Measurements from ENCODE around the gene MMP27.
"Not testable (repeated sequence)": the region's sequence is repeated elsewhere in the genome, so short reads cannot be mapped to it uniquely, and the experiment has no call there.

Gene MMP27, protein sequence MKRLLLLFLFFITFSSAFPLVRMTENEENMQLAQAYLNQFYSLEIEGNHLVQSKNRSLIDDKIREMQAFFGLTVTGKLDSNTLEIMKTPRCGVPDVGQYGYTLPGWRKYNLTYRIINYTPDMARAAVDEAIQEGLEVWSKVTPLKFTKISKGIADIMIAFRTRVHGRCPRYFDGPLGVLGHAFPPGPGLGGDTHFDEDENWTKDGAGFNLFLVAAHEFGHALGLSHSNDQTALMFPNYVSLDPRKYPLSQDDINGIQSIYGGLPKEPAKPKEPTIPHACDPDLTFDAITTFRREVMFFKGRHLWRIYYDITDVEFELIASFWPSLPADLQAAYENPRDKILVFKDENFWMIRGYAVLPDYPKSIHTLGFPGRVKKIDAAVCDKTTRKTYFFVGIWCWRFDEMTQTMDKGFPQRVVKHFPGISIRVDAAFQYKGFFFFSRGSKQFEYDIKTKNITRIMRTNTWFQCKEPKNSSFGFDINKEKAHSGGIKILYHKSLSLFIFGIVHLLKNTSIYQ

DNA sequence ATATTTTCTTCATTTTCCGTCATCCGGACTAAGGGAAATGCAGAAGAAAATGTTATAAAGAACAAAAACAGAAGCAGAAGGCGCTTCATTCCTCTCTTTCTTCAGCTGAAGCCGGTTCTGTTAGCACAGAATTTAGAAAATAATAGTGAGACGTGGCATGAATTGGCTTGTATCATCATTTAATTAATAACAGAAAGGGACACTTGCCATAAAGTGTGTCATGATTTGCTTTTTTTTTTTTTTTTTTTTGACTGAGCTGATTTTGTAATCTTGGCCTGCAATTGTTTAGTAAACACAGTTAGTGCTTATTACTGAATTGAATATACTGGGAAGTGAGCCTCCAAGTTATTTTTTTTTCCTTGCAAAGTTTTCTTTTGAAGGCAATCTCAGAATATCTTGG lies at the start of gene MMP27:
Gene MMP27 (minus strand): TSS at position 144 of the 400 bp plus-strand sequence. CDS start 55 bp downstream, at position 89.
- DNase-seq (ENCODE audit: low read depth in 2 of 2) = no peak

DNA sequence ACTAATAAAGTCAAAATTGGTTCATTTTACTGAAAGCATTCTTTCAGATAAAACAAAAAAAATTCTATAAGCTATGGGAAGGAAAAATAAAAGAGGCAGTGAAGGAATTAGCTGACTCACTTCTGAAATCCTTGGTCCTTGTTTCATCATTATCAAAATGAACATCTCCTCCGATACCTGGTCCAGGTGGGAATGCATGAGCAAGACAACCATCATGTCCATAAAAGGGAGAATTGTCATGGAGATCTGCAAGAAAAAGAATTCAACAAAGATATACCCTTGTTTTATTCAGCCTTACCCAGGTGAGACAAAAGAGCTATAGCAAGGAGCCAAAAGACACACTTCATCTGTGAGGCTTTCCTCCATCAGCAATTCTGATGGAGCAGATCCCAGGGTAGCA lies 47.7 kb upstream of the MMP27 start:
- no peak for DNase-seq (ENCODE audit: low read depth in 2 of 2)

DNA sequence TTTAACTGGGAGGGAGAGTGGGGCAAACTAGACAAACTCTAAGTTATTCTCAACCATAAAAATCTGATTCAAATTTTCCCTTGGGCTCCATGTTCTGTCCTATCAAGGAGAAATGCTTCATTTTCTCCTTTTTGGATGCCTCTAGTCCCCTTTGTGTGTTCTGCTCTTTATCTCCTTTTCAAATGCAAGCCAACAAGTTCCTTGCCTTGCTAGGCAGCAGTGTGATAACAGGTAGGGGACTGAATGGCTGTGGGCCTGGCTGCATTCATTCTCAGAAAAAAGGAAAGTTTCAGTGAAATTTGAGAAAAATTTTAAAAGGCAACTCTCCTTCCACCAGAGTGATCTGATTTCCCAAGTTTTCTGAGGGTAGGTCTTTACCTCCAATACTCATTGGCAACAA lies 46.1 kb upstream of the MMP27 start:
- no peak for DNase-seq (ENCODE audit: low read depth in 2 of 2)

DNA sequence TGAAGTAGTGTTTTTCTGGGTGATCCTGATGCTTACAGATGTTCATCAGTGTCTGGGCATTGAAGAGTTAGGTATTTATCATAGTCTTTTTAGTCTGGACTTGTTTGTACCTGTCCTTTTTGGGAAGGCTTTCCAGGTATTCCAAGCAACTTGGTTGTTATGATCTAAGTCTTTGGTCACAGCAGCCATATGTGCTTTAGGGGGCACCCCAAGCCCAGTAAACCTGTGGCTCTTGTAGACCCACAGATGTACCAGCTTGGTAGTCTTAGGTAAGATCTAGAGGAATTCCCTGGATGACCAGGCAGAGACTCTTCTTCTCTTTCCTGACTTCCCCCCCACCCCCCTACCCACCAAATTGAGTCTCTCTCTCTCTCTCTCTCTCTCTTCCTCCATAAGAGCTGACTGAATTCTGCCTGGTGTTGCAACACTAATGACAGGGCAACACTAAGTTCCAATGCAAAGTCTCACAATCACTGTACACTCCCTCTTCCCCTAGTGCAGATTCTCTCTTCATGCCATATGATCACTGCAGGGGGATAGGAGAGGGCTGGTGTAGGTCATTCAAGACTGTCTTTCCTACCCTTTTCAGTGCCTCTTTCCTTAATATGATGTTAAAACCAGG lies 43.6 kb upstream of the MMP27 start:
- no peak for DNase-seq (ENCODE audit: low read depth in 2 of 2)

DNA sequence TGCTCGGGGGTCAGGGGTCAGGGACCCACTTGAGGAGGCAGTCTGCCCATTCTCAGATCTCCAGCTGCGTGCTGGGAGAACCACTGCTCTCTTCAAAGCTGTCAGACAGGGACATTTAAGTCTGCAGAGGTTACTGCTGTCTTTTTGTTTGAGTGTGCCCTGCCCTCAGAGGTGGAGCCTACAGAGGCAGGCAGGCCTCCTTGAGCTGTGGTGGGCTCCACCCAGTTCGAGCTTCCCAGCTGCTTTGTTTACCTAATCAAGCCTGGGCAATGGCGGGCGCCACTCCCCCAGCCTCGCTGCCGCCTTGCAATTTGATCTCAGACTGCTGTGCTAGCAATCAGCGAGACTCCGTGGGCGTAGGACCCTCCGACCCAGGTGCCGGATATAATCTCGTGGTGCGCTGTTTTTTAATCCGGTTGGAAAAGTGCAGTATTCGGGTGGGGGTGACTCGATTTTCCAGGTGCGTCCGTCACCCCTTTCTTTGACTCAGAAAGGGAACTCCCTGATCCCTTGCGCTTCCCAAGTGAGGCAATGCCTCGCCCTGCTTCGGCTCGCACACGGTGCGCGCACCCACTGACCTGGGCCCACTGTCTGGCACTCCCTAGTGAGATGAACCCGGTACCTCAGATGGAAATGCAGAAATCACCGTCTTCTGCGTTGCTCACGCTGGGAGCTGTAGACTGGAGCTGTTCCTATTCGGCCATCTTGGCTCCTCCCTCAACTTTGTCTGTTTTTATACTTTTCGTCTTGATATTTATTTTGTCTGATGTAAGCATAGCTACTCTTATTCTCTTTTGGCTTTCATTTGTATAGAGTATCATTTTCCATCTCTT lies 41.4 kb upstream of the MMP27 start:
- DNase-seq (ENCODE audit: low read depth in 2 of 2) = not testable (repeated sequence)

DNA sequence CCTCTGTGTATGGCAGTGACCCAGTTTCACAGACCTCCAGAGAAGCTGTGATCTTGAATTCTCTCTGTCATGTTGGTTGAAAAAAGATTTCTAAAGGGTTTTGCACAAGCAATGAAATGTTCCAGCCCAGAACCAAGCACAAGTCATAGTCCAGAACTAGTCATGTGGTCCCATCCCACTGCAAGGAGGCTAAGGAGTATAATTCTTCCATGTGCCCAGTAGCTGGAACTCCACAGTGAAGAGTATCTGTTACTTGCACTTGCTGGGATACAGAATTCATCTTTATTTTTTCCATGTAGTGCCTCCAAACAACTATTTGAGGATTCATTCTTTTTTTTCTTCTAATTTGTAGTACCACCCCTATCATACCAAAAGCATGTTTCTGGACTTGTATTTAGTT lies 29.1 kb upstream of the MMP27 start:
- no peak for DNase-seq (ENCODE audit: low read depth in 2 of 2)

DNA sequence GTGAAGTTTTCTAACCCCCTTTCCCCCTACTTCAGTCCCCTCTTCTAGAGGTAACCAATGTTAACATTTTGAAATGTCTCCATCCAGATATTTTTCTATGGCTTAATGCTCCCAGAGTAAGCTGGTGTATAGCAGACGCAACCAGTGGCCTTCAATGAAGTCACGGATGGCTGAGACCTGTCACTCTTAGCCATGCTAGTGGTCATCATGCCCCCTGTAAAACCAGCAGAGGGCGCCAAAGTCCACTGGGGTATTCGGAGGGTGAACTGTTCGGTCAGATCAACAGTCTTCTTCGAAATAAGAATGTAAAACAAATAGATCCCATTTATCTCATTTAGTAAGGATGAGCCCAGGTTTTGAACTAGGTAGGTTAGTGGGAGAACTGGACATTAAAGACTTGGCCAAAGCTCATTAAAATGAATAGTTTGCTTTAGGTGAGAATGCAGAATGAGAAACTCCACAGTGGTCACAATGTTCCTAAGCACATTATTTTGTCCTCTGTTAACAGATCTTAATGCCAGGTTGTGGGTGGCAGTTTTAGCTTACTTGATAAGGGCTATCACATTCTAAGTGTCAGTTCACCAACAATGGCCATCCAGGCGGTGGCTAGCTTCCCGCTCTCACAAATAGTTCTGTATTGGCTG lies 27.8 kb upstream of the MMP27 start:
- DNase-seq (ENCODE audit: low read depth in 2 of 2) = no peak

DNA sequence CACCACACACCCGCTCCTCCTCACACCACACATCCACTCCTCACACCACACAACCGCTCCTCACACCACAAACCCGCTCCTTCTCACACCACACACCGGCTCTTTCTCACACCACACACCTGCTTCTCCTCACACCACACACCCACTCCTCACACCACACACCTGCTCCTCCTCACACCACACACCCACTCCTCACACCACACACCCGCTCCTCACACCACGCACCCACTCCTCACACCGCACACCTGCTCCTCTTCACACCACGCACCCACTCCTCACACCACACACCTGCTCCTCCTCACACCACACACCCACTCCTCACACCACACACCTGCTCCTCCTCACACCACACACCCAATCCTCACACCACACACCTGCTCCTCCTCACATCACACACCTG lies 25.4 kb upstream of the MMP27 start:
- not testable (repeated sequence) for DNase-seq (ENCODE audit: low read depth in 2 of 2)

DNA sequence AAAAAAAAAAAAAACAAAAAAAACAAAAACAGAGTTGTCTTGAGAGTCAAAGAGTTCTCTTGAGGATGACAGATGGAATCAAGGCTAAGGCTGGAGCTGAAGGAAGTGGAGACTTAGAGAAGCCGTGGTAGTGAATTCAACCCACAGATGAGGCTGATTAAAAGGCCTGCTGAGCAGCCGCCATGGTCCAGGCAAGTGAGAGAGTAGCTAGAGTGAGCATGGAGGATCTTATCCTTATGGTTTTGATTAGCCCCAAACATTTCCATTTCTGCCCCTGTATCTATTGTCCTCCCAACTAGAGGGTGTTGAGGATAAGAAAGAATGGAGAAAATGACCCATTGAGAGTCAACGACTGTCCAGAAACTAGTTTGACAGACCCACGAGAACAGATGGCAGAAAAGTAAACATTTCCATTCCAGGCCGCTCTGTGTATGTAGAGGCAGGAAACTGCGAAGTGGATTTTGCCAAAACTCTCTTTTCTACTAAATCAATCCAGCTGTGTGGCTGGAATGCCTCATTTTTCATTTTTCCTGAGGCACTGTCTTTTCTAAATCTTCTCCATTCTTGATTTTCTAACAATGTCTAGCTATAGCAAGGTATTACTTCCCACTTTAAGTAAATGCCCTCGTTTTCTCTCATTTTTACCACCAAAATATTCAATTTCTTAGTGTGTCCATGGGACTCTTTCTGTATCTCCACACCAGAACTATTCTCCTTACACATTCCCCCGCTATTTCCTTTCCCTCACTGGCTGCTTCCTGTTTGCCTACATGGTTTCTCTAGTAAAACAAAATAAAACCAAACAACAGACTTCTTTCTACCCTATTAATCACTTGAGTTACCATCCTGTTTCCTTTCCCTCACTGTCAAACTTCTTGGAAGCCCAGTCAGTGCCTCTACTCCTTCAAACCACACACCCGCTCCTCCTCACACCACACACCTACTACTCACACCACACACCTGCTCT lies 24.6 kb upstream of the MMP27 start:
- no peak for DNase-seq (ENCODE audit: low read depth in 2 of 2)

DNA sequence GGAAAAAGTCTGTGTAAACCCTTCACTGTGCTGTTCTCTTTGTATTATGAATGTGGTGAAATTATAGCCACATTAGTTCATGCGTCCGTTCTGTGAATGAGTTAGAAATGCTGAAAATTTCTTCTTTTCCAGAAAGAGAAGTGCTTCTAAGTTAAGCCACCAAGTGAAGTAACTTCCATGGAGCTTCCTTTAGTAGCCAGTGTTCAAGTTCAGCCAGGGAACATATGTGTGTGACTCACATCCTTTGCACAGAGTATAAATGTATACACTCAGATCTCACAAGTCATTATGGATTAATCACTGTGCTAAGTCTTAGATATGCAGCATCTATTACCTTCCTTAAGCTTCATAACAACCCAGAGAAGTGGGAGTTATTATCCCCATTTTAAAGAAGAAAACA lies 22.3 kb upstream of the MMP27 start:
- no peak for DNase-seq (ENCODE audit: low read depth in 2 of 2)

DNA sequence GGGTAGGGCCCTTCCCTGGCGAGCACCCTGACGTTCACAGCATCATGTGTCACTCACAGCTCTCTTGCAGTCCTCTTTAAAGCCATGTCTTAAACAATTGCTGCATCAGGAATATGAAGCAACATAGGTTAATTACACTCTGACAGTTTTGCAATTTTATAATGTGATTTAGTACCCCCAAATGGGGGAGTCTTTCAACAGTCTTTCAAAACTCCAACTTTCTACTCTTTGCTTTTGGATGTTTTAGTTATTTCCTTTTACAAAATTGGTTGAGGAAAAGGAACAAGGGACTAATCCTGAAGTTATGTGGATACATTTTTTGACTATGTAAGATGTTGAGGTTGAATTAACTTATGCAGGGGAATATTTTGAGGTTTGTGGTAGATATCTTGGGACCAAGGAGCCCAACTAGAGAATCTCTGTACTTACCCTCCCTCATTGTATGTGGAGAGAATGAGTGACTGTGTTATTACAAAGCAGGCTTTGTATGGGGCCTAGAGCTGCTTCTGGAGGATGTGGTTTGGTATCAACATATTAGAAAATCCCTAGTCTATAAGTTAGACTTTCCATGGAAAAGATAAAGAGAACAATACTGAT lies 19.4 kb upstream of the MMP27 start, which contains the start of gene MMP8:
Gene MMP8 (minus strand): TSS at position 51 of the 597 bp plus-strand sequence. CDS start 99 bp downstream, outside the sequence.
- DNase-seq (ENCODE audit: low read depth in 2 of 2) = no peak

DNA sequence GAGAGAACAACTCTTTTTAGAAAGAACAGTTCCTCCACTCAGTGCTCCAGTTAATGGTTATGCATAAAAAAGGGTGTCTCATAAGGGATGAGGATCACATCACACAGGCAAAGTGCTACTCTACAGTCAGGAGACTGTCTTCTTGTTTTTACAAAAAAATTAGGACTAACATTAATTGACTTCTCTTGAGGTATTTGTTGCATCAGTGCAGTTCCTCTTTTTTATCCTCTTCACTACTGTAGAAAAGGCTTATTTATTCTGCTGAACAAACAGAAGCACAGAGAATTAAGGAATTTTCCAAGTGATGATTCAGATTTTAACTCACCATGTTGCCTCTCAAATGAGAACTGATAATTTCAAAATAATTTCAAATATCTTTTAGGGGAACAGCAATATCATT lies 17.3 kb upstream of the MMP27 start:
- DNase-seq (ENCODE audit: low read depth in 2 of 2) = no peak

DNA sequence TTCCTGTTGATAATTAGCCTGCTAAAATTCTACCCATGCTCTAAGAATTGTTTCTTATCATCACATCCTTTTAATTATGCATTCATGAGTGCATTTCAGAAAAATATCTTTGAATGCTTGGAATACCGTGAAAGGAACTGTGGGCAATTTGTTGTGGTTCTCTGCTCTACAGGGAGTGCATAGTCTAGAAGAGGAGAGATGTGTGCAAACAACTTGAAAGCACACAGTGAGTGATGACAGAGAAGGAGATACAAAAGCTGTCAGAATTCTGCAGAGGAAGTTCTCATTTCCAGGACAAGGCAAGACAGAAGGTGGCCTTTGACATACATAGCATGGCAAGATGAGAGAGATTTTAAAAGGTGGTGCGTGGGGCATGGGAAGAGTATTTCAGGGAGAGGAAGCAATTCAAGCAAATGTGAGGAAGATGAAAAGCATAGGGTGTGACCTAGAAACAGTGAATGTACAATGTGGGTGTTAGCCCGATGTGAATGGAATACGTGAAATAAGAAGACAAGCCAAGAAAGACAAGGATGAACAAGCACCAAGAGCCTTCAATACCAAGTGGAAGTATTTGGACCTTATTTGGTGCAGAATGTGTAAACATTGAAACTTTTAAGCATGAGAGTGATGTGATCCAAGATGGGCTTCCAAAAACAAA lies 14.2 kb upstream of the MMP27 start:
- DNase-seq (ENCODE audit: low read depth in 2 of 2) = no peak

DNA sequence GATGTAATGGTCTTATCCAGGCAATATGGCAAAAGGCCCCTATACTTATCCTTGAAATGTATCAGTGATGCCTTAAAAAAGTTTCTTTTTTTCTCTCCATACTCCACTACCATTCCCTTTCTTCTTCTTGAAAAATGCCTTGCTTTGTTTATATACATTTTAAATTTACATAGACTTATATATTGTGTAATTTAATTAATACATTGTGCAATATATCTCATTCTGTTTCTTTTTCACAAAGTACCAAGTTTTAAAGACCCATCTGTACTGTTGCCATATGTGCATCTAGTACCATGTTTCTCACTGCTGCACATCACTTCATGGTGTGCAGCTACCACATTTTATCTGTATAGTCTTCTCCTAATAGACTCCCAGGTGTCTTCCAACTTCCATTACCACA lies 11.7 kb upstream of the MMP27 start:
- no peak for DNase-seq (ENCODE audit: low read depth in 2 of 2)

DNA sequence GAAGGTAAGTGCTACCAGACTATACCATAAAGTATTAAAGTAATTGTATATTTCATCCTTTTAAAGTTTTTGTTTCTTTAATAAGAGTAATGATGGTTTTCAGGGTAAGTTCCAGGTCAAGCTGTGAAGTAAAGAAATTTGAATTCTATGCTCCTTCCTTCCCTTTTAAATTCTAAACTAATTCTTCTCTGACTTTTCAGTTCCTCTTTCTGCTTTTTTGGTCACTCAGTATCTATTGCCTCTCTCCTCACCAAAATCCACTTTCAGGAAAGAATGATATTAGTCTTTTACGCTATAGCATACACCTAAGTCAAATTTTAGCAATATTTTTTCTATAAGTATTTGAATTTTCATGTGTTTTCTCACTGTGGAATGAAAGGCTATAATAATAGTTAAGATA lies 11.0 kb upstream of the MMP27 start:
- no peak for DNase-seq (ENCODE audit: low read depth in 2 of 2)

DNA sequence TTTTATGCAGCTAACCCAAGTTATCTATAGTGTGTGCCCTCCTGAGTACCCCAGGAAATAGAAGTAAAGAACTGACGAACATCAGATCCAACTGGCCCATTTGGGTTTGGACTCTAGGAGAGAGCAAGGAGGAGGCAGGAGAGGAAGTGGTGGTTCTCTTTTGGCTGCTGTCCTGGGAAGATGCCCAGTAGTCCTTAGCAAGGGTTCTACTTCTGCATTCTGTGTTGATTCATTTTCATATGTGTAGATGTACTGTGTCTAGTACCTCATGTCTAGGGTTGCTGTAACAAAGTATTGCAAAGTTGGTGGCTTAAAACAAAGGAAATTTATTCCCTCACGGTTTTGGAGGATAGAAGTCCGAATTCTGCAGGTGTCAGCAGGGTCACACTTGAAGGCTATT lies 6.6 kb upstream of the MMP27 start:
- DNase-seq (ENCODE audit: low read depth in 2 of 2) = no peak

DNA sequence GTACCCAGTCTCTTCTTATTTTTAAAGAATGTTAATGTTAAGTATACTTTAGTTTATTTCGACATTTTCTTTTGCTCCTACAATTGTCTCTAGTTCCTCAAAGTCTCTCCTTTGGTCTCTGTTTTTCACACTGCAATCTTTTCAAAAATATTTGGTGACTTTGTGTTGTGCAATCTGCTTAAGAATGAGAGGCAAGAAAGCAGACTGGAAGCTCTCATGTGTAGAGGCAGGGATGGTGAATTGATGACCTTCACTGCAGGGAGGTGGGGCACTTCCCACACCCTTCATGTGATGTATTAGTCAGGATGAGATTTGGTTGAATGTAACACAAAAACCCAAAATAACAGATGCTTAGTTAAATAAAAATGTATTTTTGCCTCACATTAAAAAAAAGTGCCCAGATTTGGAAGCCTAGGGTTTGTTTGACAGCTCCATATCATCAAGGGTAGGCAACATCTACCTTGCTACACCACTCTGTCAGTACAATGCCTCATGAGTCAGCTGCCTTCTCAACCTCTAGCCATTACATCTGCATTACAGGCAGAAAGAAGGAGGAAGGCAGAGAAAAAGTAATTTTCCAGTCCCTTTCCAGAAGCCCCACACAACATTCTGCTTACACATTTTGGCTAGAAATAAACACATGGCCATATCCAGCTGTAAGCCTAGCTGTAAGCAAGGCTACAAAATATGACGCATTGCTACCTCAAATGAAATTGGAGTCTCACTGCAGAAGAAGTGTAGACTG lies 3.8 kb upstream of the MMP27 start:
- DNase-seq (ENCODE audit: low read depth in 2 of 2) = no peak

DNA sequence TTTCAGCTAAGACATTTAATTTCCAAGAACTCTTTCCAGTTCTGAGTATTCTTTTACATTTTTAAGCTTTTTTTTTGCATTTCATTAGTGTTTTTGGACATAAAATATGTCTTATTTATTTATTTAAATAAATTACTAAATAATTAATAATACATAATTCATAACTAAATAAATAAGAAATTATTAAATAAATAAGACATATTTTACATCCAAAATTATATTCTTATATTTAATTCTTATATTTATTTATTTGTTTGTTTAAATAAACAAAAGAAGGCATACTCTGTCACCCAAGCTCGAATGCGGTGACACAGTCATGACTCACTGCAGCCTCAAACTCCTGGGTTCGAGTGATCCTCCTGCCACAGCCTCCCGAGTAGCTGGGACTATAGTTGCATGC lies 3.1 kb upstream of the MMP27 start:
- no peak for DNase-seq (ENCODE audit: low read depth in 2 of 2)

DNA sequence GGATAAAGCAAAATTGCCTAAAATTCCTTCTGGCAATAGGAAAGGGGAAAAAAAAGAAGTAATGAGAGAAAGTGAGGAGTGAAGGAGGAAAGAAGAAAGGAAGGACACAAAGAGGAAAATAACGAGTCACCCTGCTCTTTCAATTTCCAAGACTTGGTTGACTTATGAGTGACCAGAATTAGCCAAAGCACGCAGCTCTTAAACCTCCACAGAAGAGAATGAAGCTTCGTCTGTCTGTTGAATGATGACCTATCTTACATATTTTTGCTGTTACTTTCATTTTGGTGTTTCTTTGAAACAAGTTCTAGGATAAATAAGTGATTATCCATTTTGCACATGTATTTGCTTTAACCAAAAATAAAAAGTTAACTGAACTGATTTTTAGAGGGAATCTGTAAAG lies 728 bp downstream of the MMP27 start:
- DNase-seq (ENCODE audit: low read depth in 2 of 2) = no peak

Data from stimulated activated CD8-positive, alpha-beta memory T cell treated with anti-CD3 and anti-CD28 coated beads, Interleukin-7, amount 100 ng/mL, for 1 hour (primary cell).